Vagina (tissue), 2 donors: ENCODE results near the gene SFI1. TPM values are rescaled to one million over a fixed set of nuclear protein-coding genes. Genes with fewer than 3 reads are reported as not detected.
"Not testable (repeated sequence)": the region's sequence is repeated elsewhere in the genome, so short reads cannot be mapped to it uniquely, and the experiment has no call there.

ENCODE experiments used
- DNase-seq, 2 donors: peaks; one replicate each; pipeline ENCODE4 v3.0.0-alpha.2; 2017; ENCODE audit errors: extremely low spot score in 2 of 2
- H3K27ac ChIP-seq: fragments of 200-600 bp; sonication (generic); one replicate; pipeline ENCODE4 v1.5.1; 2019
- H3K27me3 ChIP-seq: fragments of 200-600 bp; sonication (generic); one replicate; pipeline ENCODE4 v1.5.1; 2019
- H3K36me3 ChIP-seq, 2 donors: fragments of 200-600 bp; sonication (generic); one replicate each; pipeline ENCODE4 v1.5.1; 2017 to 2019
- H3K4me1 ChIP-seq: fragments of 200-600 bp; sonication (generic); one replicate; pipeline ENCODE4 v1.5.1; 2019
- H3K4me3 ChIP-seq, 2 donors: fragments of 200-600 bp; sonication (generic); 1 replicate in 1 of 2; 2 replicates in 1 of 2; pipeline ENCODE4 v1.5.1; 2016 to 2019
- H3K9me3 ChIP-seq: fragments of 200-600 bp; sonication (generic); one replicate; pipeline ENCODE4 v1.5.1; 2019
- CTCF ChIP-seq, 3 experiments: fragments of 450-650 bp in 2 of 3; fragments of 200-600 bp in 1 of 3; sonication (generic) in 1 of 3; IDR thresholded peaks; one replicate each; pipeline ENCODE4 v1.5.1; 2017 to 2019; ENCODE audit warnings: antibody characterized with exemption in 3 of 3, mild to moderate bottlenecking in 2 of 3, moderate library complexity in 2 of 3
- POLR2A ChIP-seq, 2 donors: fragments of 450-650 bp; IDR thresholded peaks; one replicate each; pipeline ENCODE4 v1.6.1; 2017; ENCODE audit warnings: antibody characterized with exemption in 2 of 2, mild to moderate bottlenecking in 2 of 2, moderate library complexity in 2 of 2
- POLR2AphosphoS5 ChIP-seq, 2 donors: sonication (generic); formaldehyde crosslinking; IDR thresholded peaks; one replicate each; pipeline ENCODE4 v1.9.0; 2017; ENCODE audit warnings: antibody characterized with exemption in 2 of 2, mild to moderate bottlenecking in 2 of 2, low read depth in 1 of 2; ENCODE audit not compliant: insufficient read depth in 1 of 2
- intact Hi-C: fragments of 100-400 bp; cut with DNase I; formaldehyde crosslinking; loops from one replicate; pipeline ENCODE4 v1.15.1; 2023
- total RNA-seq: library from RNA; depleted of rRNA; stranded (reverse); fragments of >200 nt; gene quantifications from one replicate; pipeline ENCODE4 v1.2.3, GENCODE V29; 2016

SFI1 gene
- total RNA-seq, 1 donor from 2014 or later: 33.6 TPM

GRCh38 chr22:31509061-31509762 is 12.9 kb downstream of the SFI1 start:
- H3K4me3 ChIP-seq: no peak overlapping the region
- no peak overlapping the region for H3K27ac ChIP-seq
- no peak for DNase-seq
- intact Hi-C loops: no loop called here
- no peaks in the 10 kb centered on the region for H3K27me3 ChIP-seq
- no peak for TF ChIP-seq POLR2AphosphoS5 (IDR thresholded peaks at IDR 0.05; ENCODE audit: insufficient read depth in 1 of 2, low read depth in 1 of 2)
- TF ChIP-seq POLR2A (IDR thresholded peaks at IDR 0.05): no peak
- TF ChIP-seq CTCF (IDR thresholded peaks at IDR 0.05): no peak
- no peaks in the 10 kb centered on the region for H3K36me3 ChIP-seq
- no peaks in the 10 kb centered on the region for H3K4me1 ChIP-seq
- H3K9me3 ChIP-seq: no peaks in the 10 kb centered on the region

GRCh38 chr22:31520051-31520450 is 23.7 kb downstream of the SFI1 start:
- Histone ChIP-seq H3K36me3 (no peaks in the 10 kb centered on the region), H3K27me3 (no peaks in the 10 kb centered on the region), H3K27ac (no peak overlapping the region), H3K4me3 (no peak overlapping the region), H3K4me1 (no peaks in the 10 kb centered on the region), H3K9me3 (no peaks in the 10 kb centered on the region)
- intact Hi-C loops: no loop called here
- TF ChIP-seq CTCF (IDR thresholded peaks at IDR 0.05) (no peak), POLR2A (IDR thresholded peaks at IDR 0.05) (no peak), POLR2AphosphoS5 (IDR thresholded peaks at IDR 0.05; ENCODE audit: insufficient read depth in 1 of 2, low read depth in 1 of 2) (no peak)
- no peak for DNase-seq

DNA sequence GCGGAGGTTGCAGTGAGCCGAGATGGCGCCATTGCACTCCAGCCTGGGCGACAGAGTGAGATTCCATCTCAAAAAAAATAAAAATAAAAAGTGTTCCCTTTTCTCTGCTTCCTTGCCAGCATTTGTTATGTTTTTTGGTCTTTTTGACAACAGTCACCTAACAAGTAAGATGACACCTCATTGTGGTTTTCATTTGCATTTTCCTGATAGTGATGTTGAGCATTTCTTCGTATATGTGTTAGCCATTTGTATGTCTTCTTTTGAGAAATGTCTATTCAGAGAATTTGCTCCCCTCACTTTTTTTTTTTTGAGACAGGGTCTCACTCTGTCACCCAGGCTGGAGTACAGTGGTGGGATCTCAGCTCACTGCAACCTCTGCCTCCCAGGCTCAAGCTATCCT is 27.8 kb downstream of the SFI1 start:
- H3K27ac ChIP-seq, H3K4me1 ChIP-seq, intact Hi-C loops, H3K27me3 ChIP-seq, H3K9me3 ChIP-seq, DNase-seq, H3K36me3 ChIP-seq, H3K4me3 ChIP-seq: not testable (repeated sequence)

- Histone ChIP-seq H3K4me1 (no peaks in the 10 kb centered on the region), H3K36me3 (no peaks in the 10 kb centered on the region), H3K4me3 (no peak overlapping the region), H3K27ac (no peak overlapping the region), H3K9me3 (no peaks in the 10 kb centered on the region), H3K27me3 (no peaks in the 10 kb centered on the region)
- intact Hi-C loops: no loop called here
- DNase-seq: no peak
- no peak for TF ChIP-seq CTCF (IDR thresholded peaks at IDR 0.05)
- TF ChIP-seq POLR2A (IDR thresholded peaks at IDR 0.05): no peak
- no peak for TF ChIP-seq POLR2AphosphoS5 (IDR thresholded peaks at IDR 0.05; ENCODE audit: insufficient read depth in 1 of 2, low read depth in 1 of 2)
These were observed 29.9 kb downstream of the SFI1 start for GRCh38 chr22:31526270-31526669.

DNA sequence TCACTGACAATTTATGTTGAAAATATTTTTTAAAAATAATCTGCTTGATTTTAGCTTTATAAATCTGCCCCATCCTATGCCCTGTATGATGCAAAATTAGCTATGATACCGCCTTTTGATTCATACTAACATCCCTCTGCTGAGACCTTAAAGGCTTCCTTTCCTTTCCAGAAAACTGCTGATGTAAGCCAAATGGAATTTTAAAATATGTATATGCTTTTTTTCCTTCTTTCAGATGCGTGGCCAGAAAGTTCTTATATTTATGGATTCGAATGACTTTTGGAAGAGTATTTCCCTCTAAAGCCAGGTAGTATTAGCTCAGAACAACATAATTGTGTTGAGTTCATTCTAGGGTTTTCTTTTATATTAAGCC is 34.5 kb downstream of the SFI1 start:
- H3K9me3 ChIP-seq: no peaks in the 10 kb centered on the region
- no peak for DNase-seq
- H3K36me3 ChIP-seq: no peaks in the 10 kb centered on the region
- no peak overlapping the region for H3K4me3 ChIP-seq
- TF ChIP-seq POLR2A (IDR thresholded peaks at IDR 0.05): no peak
- no peak overlapping the region for H3K27ac ChIP-seq
- no peaks in the 10 kb centered on the region for H3K4me1 ChIP-seq
- H3K27me3 ChIP-seq: no peaks in the 10 kb centered on the region
- intact Hi-C loops: no loop called here

GRCh38 chr22:31532060-31532459 is 35.7 kb downstream of the SFI1 start:
- DNase-seq: no peak
- Histone ChIP-seq H3K4me1 (no peaks in the 10 kb centered on the region), H3K9me3 (no peaks in the 10 kb centered on the region), H3K27ac (no peak overlapping the region), H3K36me3 (no peaks in the 10 kb centered on the region), H3K4me3 (no peak overlapping the region), H3K27me3 (no peaks in the 10 kb centered on the region)
- TF ChIP-seq CTCF (IDR thresholded peaks at IDR 0.05) (no peak), POLR2A (IDR thresholded peaks at IDR 0.05) (no peak), POLR2AphosphoS5 (IDR thresholded peaks at IDR 0.05; ENCODE audit: insufficient read depth in 1 of 2, low read depth in 1 of 2) (no peak)
- intact Hi-C loops: no loop called here
